Trophoblast cell (in vitro differentiated cells and primary cell): ENCODE measurements around the gene IQCH. TPM values are rescaled to one million over a fixed set of nuclear protein-coding genes. Genes with fewer than 3 reads are reported as not detected.

Source experiments
- DNase-seq, 2 donors: peaks; one replicate each; pipeline ENCODE4 v3.0.0-alpha.2; 2016
- H2AFZ ChIP-seq: 2 replicates; pipeline ENCODE4 v1.6.1; 2013; ENCODE audit warnings: low read length, moderate library complexity, mild to moderate bottlenecking; ENCODE audit not compliant: insufficient read depth, poor library complexity
- H2AK5ac ChIP-seq: 2 replicates; pipeline ENCODE4 v1.6.1; 2013; ENCODE audit warnings: mild to moderate bottlenecking, low read length
- H2BK120ac ChIP-seq: 2 replicates; pipeline ENCODE4 v1.6.1; 2013; ENCODE audit warnings: low read length, mild to moderate bottlenecking, moderate library complexity; ENCODE audit not compliant: insufficient read depth, poor library complexity
- H2BK12ac ChIP-seq: 2 replicates; pipeline ENCODE4 v1.6.1; 2013; ENCODE audit warnings: mild to moderate bottlenecking, low read length, moderate library complexity
- H2BK5ac ChIP-seq: 2 replicates; pipeline ENCODE4 v1.6.1; 2013; ENCODE audit warnings: low read length, low read depth, moderate library complexity, mild to moderate bottlenecking; ENCODE audit not compliant: poor library complexity
- H3K14ac ChIP-seq: 2 replicates; pipeline ENCODE4 v1.6.1; 2013; ENCODE audit warnings: mild to moderate bottlenecking, low read length
- H3K18ac ChIP-seq: 2 replicates; pipeline ENCODE4 v1.6.1; 2013; ENCODE audit warnings: mild to moderate bottlenecking, low read length
- H3K23ac ChIP-seq: 2 replicates; pipeline ENCODE4 v1.6.1; 2013; ENCODE audit warnings: low read length
- H3K27ac ChIP-seq: 2 replicates; pipeline ENCODE4 v1.5.1; 2013; ENCODE audit warnings: low read depth, mild to moderate bottlenecking, inconsistent platforms, low read length, moderate library complexity
- H3K27me3 ChIP-seq: 2 replicates; pipeline ENCODE4 v1.6.1; 2013; ENCODE audit warnings: inconsistent platforms, mild to moderate bottlenecking, low read length, moderate library complexity; ENCODE audit not compliant: insufficient read depth
- H3K36me3 ChIP-seq, 2 experiments: 1 replicate in 1 of 2; 2 replicates in 1 of 2; pipeline ENCODE4 v1.6.1; 2013; ENCODE audit warnings: low read length in 2 of 2, mild to moderate bottlenecking in 2 of 2, moderate library complexity in 1 of 2; ENCODE audit not compliant: insufficient read depth in 2 of 2, control insufficient read depth in 1 of 2
- H3K4ac ChIP-seq: 2 replicates; pipeline ENCODE4 v1.6.1; 2013; ENCODE audit warnings: low read depth, mild to moderate bottlenecking, low read length, moderate library complexity
- H3K4me1 ChIP-seq, 2 experiments: 1 replicate in 1 of 2; 2 replicates in 1 of 2; pipeline ENCODE4 v1.6.1; 2013; ENCODE audit warnings: low read length in 2 of 2, mild to moderate bottlenecking in 2 of 2, moderate library complexity in 1 of 2; ENCODE audit not compliant: insufficient read depth in 2 of 2, control insufficient read depth in 1 of 2
- H3K4me2 ChIP-seq: 2 replicates; pipeline ENCODE4 v1.6.1; 2013; ENCODE audit warnings: inconsistent platforms, mild to moderate bottlenecking, low read length, moderate library complexity
- H3K4me3 ChIP-seq: 2 replicates; pipeline ENCODE4 v1.5.1; 2013; ENCODE audit warnings: mild to moderate bottlenecking, low read depth, low read length, inconsistent platforms
- H3K79me1 ChIP-seq: one replicate; pipeline ENCODE4 v1.6.1; 2013; ENCODE audit warnings: low read length
- H3K79me2 ChIP-seq: 2 replicates; pipeline ENCODE4 v1.6.1; 2013; ENCODE audit warnings: low read length, mild to moderate bottlenecking; ENCODE audit not compliant: control insufficient read depth, insufficient read depth, poor library complexity
- H3K9ac ChIP-seq: 2 replicates; pipeline ENCODE4 v1.6.1; 2013; ENCODE audit warnings: mild to moderate bottlenecking, low read length
- H3K9me3 ChIP-seq: 2 replicates; pipeline ENCODE4 v1.6.1; 2013; ENCODE audit warnings: low read depth, mild to moderate bottlenecking, control low read depth, inconsistent platforms, low read length; ENCODE audit not compliant: insufficient read depth
- H4K12ac ChIP-seq: 2 replicates; pipeline ENCODE4 v1.6.1; 2013; ENCODE audit warnings: low read depth, mild to moderate bottlenecking, low read length, moderate library complexity
- H4K8ac ChIP-seq: 2 replicates; pipeline ENCODE4 v1.6.1; 2013; ENCODE audit warnings: low read depth, mild to moderate bottlenecking, low read length, moderate library complexity
- H4K91ac ChIP-seq: one replicate; pipeline ENCODE4 v1.6.1; 2013; ENCODE audit warnings: low read depth, mild to moderate bottlenecking, low read length, moderate library complexity
- WGBS: extraction: QIAGEN DNeasy Blood & Tissue Kit; methylation state at CpG from one replicate; pipeline ENCODE4 v1.1.7; 2013; ENCODE audit warnings: missing lambda C conversion rate; ENCODE audit not compliant: insufficient read length, insufficient coverage; ENCODE audit errors: extremely low coverage; 5-methylcytosine and 5-hydroxymethylcytosine counted together
- polyA plus RNA-seq: library from polyadenylated mRNA; stranded (reverse); fragments of 200-250 nt; gene quantifications from 2 replicates; pipeline ENCODE4 v1.2.3, GENCODE V29; 2013

Gene IQCH
- polyA plus RNA-seq = 0.76 and 0.82 TPM in 2 replicates

DNA sequence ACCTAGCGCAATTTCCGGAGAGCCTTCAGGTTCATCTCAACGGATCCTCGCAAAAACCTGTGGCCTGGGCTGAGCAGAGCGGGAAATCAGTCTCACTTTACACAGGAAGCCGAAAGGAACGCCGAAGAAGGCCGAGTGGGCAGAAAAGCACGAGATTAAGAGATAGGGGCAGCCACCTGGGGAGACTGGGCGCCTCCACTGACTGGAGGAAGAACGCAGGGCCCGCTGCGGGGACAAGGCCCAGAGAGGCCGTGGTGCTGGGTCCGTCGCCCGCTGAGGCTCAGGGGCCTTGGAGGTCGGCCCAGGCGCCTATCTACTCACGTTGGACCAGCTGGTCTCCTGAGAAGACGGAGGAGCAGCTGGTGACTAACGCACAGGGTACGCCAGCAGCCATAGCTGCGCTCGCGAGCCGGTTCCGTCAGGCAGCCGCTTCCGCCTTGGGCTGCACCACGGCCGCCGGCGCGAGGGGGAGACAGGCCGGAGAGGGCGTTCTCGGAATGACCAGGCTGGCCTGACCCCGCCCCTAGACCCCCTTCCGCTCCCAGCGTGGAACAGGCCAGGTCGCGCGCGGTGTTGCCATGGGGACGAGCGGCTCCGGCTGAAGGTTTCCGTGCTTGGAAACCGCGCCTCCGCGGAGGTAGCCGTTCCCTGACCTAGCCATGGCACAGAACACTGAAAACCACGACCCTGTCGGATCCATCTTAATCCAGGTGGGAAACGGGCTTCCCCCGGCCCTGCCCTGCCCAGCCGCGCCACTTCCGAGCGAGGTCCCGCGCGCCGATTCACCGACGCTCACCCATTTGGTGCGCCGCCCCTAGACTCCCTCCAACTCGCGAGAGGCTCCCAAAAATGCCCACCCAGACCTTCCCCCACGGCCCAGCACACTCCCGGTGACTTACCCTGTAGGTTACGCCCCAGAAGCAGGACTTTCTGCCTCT is at the start of gene IQCH, which contains the start of gene AAGAB:
Gene IQCH (plus strand): TSS at position 549 of the 938 bp plus-strand sequence. CDS start 111 bp downstream, at position 660.
Gene AAGAB (minus strand): TSS at position 424 of the 938 bp plus-strand sequence. CDS start 30 bp downstream, at position 394.
- Histone ChIP-seq H3K79me1 (peaks cover 7% of the 10 kb centered on the region), H3K79me2 (peaks cover 9% of the 10 kb centered on the region), H3K27ac (peak within 1 kb of the TSS; percentile 93), H3K9me3 (no peaks in the 10 kb centered on the region), H3K27me3 (no peaks in the 10 kb centered on the region), H3K4me2 (peak within 1 kb of the TSS; percentile 95), H4K8ac (peak within 1 kb of the TSS; percentile 86), H3K18ac (peak within 1 kb of the TSS; percentile 66), H2BK12ac (peak within 1 kb of the TSS; percentile 29), H3K14ac (peak within 1 kb of the TSS; percentile 91), H3K9ac (peak within 1 kb of the TSS; percentile 96), H2AFZ (peak within 1 kb of the TSS; percentile 68), H4K12ac (peak within 1 kb of the TSS; percentile 66), H2BK120ac (peak within 1 kb of the TSS; percentile 26), H3K4ac (peak within 1 kb of the TSS; percentile 73), H2BK5ac (peak within 1 kb of the TSS; percentile 86), H3K4me3 (peak within 1 kb of the TSS; percentile 94), H3K23ac (no peak within 1 kb of the TSS), H3K4me1 (peaks cover 0 to 7% of the 10 kb centered on the region in 2 experiments), H2AK5ac (no peak within 1 kb of the TSS), H4K91ac (peak within 1 kb of the TSS; percentile 72), H3K36me3 (no peaks in the 10 kb centered on the region)
- WGBS = no CpG with 5 or more reads among the region's 76 CpGs
- DNase-seq = peak; percentile 99

DNA sequence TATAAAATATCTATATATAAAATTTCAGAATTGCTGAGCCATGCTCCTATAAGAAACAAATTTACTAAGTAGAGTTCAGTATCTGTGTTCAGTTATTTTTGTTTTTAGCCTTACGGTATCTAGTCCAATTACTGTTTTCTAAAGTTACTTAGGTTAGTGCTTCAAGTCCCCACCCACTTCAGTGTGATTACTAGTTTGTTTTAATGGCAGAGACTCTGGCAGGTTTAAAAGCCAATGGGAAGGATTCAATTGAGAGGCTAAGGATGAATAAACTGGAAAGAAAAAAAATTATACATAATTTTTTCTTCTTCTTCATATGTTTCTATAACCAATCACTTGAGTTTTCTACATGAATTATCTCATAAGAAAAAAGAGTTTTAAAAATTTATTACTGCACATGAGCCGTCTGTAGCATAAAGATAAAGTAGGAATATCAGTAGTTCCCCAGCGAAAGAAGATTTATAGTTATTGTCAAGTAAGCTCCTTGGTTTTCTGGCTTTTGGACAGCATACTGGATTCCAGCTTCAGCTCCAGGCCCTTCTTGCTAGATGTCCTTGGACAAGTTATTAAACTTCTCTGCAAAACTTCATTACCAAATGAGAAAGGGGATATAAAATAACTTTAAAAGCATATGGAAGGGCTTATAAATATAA is 46.9 kb upstream of the IQCH start:
- H2AFZ ChIP-seq = no peak overlapping the region
- H3K79me2 ChIP-seq = no peaks in the 10 kb centered on the region
- no peak overlapping the region for H3K9ac ChIP-seq
- H2AK5ac ChIP-seq = no peak overlapping the region
- H3K79me1 ChIP-seq = no peaks in the 10 kb centered on the region
- no peak overlapping the region for H4K8ac ChIP-seq
- H2BK120ac ChIP-seq = no peak overlapping the region
- no peaks in the 10 kb centered on the region for H3K4me1 ChIP-seq
- H3K36me3 ChIP-seq = peaks cover 6 to 11% of the 10 kb centered on the region in 2 experiments
- no peak for DNase-seq
- H2BK5ac ChIP-seq = no peak overlapping the region
- H4K91ac ChIP-seq = no peak overlapping the region
- H3K4me3 ChIP-seq = no peak overlapping the region
- no peak overlapping the region for H3K27ac ChIP-seq
- H3K4ac ChIP-seq = no peak overlapping the region
- H3K27me3 ChIP-seq = no peaks in the 10 kb centered on the region
- no peak overlapping the region for H3K4me2 ChIP-seq
- peaks cover 1% of the 10 kb centered on the region for H3K9me3 ChIP-seq
- no peak overlapping the region for H4K12ac ChIP-seq
- no peak overlapping the region for H2BK12ac ChIP-seq
- no CpG with 5 or more reads among the region's 3 CpGs for WGBS
- no peak overlapping the region for H3K14ac ChIP-seq
- H3K18ac ChIP-seq = no peak overlapping the region
- H3K23ac ChIP-seq = no peak overlapping the region

DNA sequence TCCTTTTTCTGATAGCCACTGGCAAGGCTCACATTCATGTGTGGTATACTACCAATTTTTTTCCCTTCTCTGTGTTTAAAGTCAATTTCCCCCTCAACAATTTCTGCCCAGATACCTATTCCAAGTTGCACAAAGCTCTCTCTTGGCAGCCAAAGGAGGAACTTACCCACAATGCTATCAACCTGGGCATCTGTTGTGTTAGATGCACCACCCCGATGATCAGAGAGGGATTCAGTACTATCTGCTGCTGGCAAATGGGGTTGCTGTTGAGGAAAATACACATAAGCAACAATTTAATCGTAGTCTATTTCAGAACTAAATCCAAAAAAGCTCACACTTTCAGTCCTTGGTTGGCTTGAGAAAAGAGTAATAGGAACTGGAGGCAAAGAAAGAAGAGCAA is 46.2 kb upstream of the IQCH start:
- H3K18ac ChIP-seq = no peak overlapping the region
- H3K4me1 ChIP-seq = no peaks in the 10 kb centered on the region
- no peaks in the 10 kb centered on the region for H3K79me1 ChIP-seq
- H3K9ac ChIP-seq = no peak overlapping the region
- no peak for DNase-seq
- H3K27me3 ChIP-seq = no peaks in the 10 kb centered on the region
- H3K14ac ChIP-seq = no peak overlapping the region
- no peak overlapping the region for H4K91ac ChIP-seq
- no peak overlapping the region for H2BK5ac ChIP-seq
- no peak overlapping the region for H2BK120ac ChIP-seq
- H3K9me3 ChIP-seq = peaks cover 1% of the 10 kb centered on the region
- WGBS = no CpG with 5 or more reads among the region's 2 CpGs
- H2AFZ ChIP-seq = no peak overlapping the region
- no peak overlapping the region for H3K4ac ChIP-seq
- no peak overlapping the region for H2AK5ac ChIP-seq
- no peak overlapping the region for H3K27ac ChIP-seq
- H4K12ac ChIP-seq = no peak overlapping the region
- H3K79me2 ChIP-seq = no peaks in the 10 kb centered on the region
- H3K23ac ChIP-seq = no peak overlapping the region
- no peak overlapping the region for H3K4me3 ChIP-seq
- H3K4me2 ChIP-seq = no peak overlapping the region
- H2BK12ac ChIP-seq = no peak overlapping the region
- peaks cover 6 to 11% of the 10 kb centered on the region in 2 experiments for H3K36me3 ChIP-seq
- no peak overlapping the region for H4K8ac ChIP-seq

DNA sequence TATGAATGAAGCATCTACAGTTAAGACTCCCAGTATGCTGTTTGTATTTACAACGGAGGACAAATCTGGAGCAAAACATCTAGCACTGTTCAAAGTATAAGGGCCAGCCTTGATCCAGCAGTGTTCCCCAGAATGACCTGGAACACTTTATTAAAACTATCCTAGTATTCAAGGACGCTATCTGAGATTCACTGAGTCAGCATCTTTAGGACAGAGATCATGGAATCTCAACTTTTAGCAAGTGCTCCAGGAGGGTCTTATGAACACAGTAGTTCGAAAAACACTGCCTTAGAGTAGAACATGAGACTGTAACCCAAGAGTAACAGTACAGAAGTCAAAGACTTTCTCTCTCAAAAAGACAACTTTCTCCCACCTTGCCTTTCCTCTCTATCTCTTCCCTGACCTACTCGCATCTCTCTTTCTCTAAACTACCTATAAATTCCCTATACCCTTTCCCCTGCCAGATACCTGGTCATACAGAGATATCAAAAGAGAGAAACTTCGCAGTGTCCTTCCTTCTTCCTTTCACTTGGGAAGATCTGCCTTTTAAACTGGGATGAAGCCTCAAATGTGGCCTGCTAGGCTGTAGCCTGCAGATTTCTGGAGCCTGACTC is 43.9 kb upstream of the IQCH start:
- WGBS = 100% methylated on average over 1 of the region's 5 CpGs
- no peak for DNase-seq
- H3K14ac ChIP-seq = no peak overlapping the region
- H4K12ac ChIP-seq = no peak overlapping the region
- no peak overlapping the region for H3K9ac ChIP-seq
- no peak overlapping the region for H4K91ac ChIP-seq
- no peak overlapping the region for H3K27ac ChIP-seq
- no peak overlapping the region for H3K23ac ChIP-seq
- no peaks in the 10 kb centered on the region for H3K79me1 ChIP-seq
- no peaks in the 10 kb centered on the region for H3K4me1 ChIP-seq
- no peaks in the 10 kb centered on the region for H3K27me3 ChIP-seq
- H3K18ac ChIP-seq = no peak overlapping the region
- no peak overlapping the region for H2BK120ac ChIP-seq
- H3K79me2 ChIP-seq = no peaks in the 10 kb centered on the region
- H2BK12ac ChIP-seq = no peak overlapping the region
- H3K4me3 ChIP-seq = no peak overlapping the region
- H2BK5ac ChIP-seq = no peak overlapping the region
- H2AK5ac ChIP-seq = no peak overlapping the region
- no peak overlapping the region for H2AFZ ChIP-seq
- H3K36me3 ChIP-seq = peaks cover 6% of the 10 kb centered on the region in 2 experiments
- H3K9me3 ChIP-seq = peaks cover 1% of the 10 kb centered on the region
- H3K4me2 ChIP-seq = no peak overlapping the region
- no peak overlapping the region for H3K4ac ChIP-seq
- H4K8ac ChIP-seq = no peak overlapping the region
